H1 (cell line): ENCODE data around the gene POLR3E. TPM values are rescaled to one million over a fixed set of nuclear protein-coding genes. Genes with fewer than 3 reads are reported as not detected.

Experiments used
- CHD7 ChIP-seq: fragments of 300-600 bp; sonication (generic); IDR thresholded peaks from 2 replicates; pipeline ENCODE4 v1.7.1; 2012; ENCODE audit warnings: low read length, moderate library complexity, mild to moderate bottlenecking, inconsistent platforms; ENCODE audit not compliant: insufficient replicate concordance
- EGR1 ChIP-seq: IDR thresholded peaks from 2 replicates; pipeline ENCODE4 v1.6.1; 2011; ENCODE audit warnings: low read depth, low read length, borderline replicate concordance
- JUND ChIP-seq: IDR thresholded peaks from 2 replicates; pipeline ENCODE4 v1.6.1; 2011; ENCODE audit warnings: mild to moderate bottlenecking, improper control_type of control experiment, low read length
- NANOG ChIP-seq: IDR thresholded peaks from 2 replicates; pipeline ENCODE4 v1.6.1; 2011; ENCODE audit warnings: low read length, low read depth, mild to moderate bottlenecking, inconsistent platforms; ENCODE audit not compliant: insufficient read depth, poor library complexity, severe bottlenecking
- SIN3A ChIP-seq, 2 experiments: IDR thresholded peaks in 1 of 2; conservative IDR thresholded peaks in 1 of 2; 2 replicates each; pipeline ENCODE4 v1.6.1; 2011 to 2012; ENCODE audit warnings: low read length in 2 of 2, improper control_type of control experiment in 1 of 2, low read depth in 1 of 2, mild to moderate bottlenecking in 1 of 2
- SIRT6 ChIP-seq: IDR thresholded peaks from one replicate; pipeline ENCODE4 v1.7.1; 2012; ENCODE audit warnings: low read length, inconsistent platforms
- ZNF274 ChIP-seq: IDR thresholded peaks from 2 replicates; pipeline ENCODE4 v1.7.0; 2012; ENCODE audit warnings: low read length, borderline replicate concordance; ENCODE audit errors: extremely low read depth
- polyA plus RNA-seq, 7 experiments: library from polyadenylated mRNA; depleted of rRNA in 3 of 7; stranded (reverse) in 5 of 7; unstranded in 2 of 7; fragments of >200 nt in 5 of 7; fragments of 200-250 nt in 2 of 7; gene quantifications; 1 replicate in 5 of 7; 2 replicates in 1 of 7; 4 replicates in 1 of 7; pipeline versions ENCODE4 v1.2.1 to v1.2.3, GENCODE V29; 2011 to 2013; ENCODE audit warnings: missing spikeins in 2 of 7, mixed read lengths in 2 of 7
- total RNA-seq: library from RNA; stranded (reverse); fragmentation: NEBNext Ultra II Directional; extraction: Animal tissue kit (Norgen Biotek cat#: 25700); gene quantifications from 2 replicates; pipeline ENCODE4 v1.2.1, GENCODE V29; 2021

POLR3E gene
- total and polyA plus RNA-seq, 2 of the 8 experiments (the other 6 are each of a cell fraction or from before 2014, with no cell fraction given), result 96.5 to 125 TPM

GRCh38 chr16:22299036-22299435, 1.8 kb downstream of the POLR3E start (continued):
- TF ChIP-seq CHD7 (no peak), NANOG (no peak), ZNF274 (no peak), SIN3A (conservative IDR thresholded peaks at IDR 0.05 in 1 of 2, IDR thresholded peaks at IDR 0.05 in 1 of 2; ENCODE audit: low read depth in 1 of 2, low read length in 2 of 2) (no peak), EGR1 (no peak), JUND (no peak), SIRT6 (no peak)
